ENCODE results near the gene GDPD5.

GDPD5 gene

DNA sequence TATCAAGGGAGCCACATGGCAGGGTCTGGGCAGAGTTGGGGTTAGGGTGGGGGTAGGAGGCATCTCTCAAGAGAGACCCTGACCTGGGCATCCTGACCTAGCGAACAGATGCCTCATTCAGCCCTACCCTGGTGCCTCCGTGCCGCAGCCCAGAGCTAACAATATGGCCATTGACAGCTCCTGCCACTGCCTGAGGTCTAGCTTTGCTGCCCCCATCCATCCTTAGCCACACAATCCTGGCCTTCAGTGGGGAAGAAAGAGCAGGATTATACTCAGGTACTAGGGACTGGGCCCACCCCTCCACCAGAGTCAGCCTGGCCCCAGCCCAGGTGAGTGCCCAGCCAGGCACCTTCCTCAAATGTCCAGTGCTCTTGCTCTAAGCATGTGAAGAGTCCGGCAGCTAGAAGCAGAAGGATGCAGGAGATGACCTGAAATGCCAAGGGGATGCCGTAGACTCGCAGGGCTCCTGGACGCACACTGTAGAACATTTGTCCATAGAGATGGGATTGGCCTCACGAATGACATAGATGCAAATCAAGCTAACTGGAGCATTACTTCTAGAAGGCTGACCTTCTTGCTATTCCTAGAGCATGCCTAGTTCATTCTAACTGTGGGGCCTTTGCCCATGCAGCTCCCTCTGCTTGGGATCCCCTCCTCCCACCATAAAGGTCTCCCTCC lies 23.0 kb upstream of the GDPD5 start:
- peaks cover 2% of the 10 kb centered on the region for H3K4me1 Mint-ChIP-seq (ENCODE audit: low read depth)
- H3K36me3 Mint-ChIP-seq (ENCODE audit: low read depth), result no peaks in the 10 kb centered on the region
- H3K4me3 Mint-ChIP-seq, result no peak overlapping the region
- H3K27me3 Mint-ChIP-seq (ENCODE audit: low read depth), result peaks cover 4% of the 10 kb centered on the region
- no peaks in the 10 kb centered on the region for H3K9me3 Mint-ChIP-seq
- no peak overlapping the region for H3K27ac Mint-ChIP-seq

GRCh38 chr11:75547617-75548058 lies 21.9 kb upstream of the GDPD5 start:
- Mint-ChIP-seq H3K4me3 (no peak overlapping the region), H3K27ac (no peak overlapping the region), H3K36me3 (ENCODE audit: low read depth) (no peaks in the 10 kb centered on the region), H3K4me1 (ENCODE audit: low read depth) (peaks cover 2% of the 10 kb centered on the region), H3K9me3 (no peaks in the 10 kb centered on the region), H3K27me3 (ENCODE audit: low read depth) (peaks cover 4% of the 10 kb centered on the region)

DNA sequence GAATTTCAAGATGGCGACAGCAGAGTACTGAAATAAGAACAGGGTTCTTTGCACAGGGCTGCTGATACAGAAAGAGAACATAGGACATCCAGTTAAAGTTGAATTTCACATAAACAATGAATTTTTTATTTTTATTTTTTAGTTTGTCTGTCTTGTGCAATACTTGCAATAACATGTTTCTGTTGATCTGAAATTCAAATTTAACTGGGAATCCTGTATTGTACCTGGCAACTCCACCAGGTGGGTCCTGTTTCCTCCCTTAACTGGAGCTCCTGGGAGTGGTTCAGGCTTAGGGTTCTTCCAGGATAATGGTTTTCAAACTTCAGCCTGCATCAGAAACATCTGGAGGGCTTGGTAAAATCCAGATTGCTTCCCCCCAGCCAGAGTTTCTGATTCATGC lies 21.4 kb upstream of the GDPD5 start:
- H3K4me1 Mint-ChIP-seq (ENCODE audit: low read depth), result peaks cover 2% of the 10 kb centered on the region
- H3K27ac Mint-ChIP-seq, result no peak overlapping the region
- H3K36me3 Mint-ChIP-seq (ENCODE audit: low read depth), result no peaks in the 10 kb centered on the region

DNA sequence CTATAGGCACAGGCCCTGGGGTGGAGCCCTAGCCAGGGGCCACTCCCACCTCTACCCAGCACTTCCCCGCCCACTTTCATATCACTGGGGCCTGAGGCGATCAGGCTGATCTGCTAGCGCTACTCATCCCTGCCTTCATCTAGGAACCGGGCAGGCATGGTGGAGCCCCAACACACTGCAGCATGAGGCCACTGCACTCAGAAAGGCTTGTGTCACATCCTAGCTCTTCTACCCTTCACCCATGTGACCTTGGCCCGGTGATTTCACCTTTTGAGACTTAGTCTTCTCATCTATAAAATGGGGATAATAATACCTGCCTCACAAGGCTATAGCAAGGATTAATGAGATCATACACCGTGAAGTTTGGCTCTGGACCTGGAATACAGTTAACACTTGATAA lies 18.1 kb upstream of the GDPD5 start:
- Mint-ChIP-seq H3K4me1 (ENCODE audit: low read depth) (no peaks in the 10 kb centered on the region), H3K27me3 (ENCODE audit: low read depth) (peaks cover 4% of the 10 kb centered on the region), H3K27ac (no peak overlapping the region), H3K36me3 (ENCODE audit: low read depth) (no peaks in the 10 kb centered on the region), H3K4me3 (no peak overlapping the region), H3K9me3 (no peaks in the 10 kb centered on the region)

More for the DNA sequence above, 21.4 kb upstream of the GDPD5 start:
- Mint-ChIP-seq H3K9me3 (no peaks in the 10 kb centered on the region), H3K27me3 (ENCODE audit: low read depth) (peaks cover 4% of the 10 kb centered on the region), H3K4me3 (no peak overlapping the region)

DNA sequence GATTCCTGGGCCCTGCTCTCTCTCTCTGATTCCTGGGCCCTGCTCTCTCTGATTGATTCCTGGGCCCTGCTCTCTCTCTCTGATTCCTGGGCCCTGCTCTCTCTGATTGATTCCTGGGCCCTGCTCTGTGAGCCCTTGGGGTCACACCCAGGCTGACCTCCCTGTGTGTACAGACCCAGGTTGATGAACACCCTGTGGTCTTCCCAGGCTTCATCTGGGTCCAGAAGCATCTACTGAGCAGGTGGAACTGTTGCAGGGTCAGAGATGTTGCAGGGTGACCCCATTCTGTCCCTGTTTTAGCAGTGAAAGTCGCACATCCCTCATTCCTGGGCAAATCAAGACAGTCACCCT lies 16.3 kb upstream of the GDPD5 start:
- H3K27ac Mint-ChIP-seq, result no peak overlapping the region
- H3K9me3 Mint-ChIP-seq, result no peaks in the 10 kb centered on the region
- H3K4me3 Mint-ChIP-seq, result no peak overlapping the region
- H3K36me3 Mint-ChIP-seq (ENCODE audit: low read depth), result no peaks in the 10 kb centered on the region
- H3K4me1 Mint-ChIP-seq (ENCODE audit: low read depth), result peaks cover 16% of the 10 kb centered on the region
- H3K27me3 Mint-ChIP-seq (ENCODE audit: low read depth), result peaks cover 4% of the 10 kb centered on the region

- H3K4me3 Mint-ChIP-seq, result no peak overlapping the region
- peaks cover 4% of the 10 kb centered on the region for H3K27me3 Mint-ChIP-seq (ENCODE audit: low read depth)
- H3K4me1 Mint-ChIP-seq (ENCODE audit: low read depth), result peaks cover 22% of the 10 kb centered on the region
- H3K36me3 Mint-ChIP-seq (ENCODE audit: low read depth), result no peaks in the 10 kb centered on the region
- no peak overlapping the region for H3K27ac Mint-ChIP-seq
- no peaks in the 10 kb centered on the region for H3K9me3 Mint-ChIP-seq
Observed at GRCh38 chr11:75541193-75542087, 15.7 kb upstream of the GDPD5 start.

DNA sequence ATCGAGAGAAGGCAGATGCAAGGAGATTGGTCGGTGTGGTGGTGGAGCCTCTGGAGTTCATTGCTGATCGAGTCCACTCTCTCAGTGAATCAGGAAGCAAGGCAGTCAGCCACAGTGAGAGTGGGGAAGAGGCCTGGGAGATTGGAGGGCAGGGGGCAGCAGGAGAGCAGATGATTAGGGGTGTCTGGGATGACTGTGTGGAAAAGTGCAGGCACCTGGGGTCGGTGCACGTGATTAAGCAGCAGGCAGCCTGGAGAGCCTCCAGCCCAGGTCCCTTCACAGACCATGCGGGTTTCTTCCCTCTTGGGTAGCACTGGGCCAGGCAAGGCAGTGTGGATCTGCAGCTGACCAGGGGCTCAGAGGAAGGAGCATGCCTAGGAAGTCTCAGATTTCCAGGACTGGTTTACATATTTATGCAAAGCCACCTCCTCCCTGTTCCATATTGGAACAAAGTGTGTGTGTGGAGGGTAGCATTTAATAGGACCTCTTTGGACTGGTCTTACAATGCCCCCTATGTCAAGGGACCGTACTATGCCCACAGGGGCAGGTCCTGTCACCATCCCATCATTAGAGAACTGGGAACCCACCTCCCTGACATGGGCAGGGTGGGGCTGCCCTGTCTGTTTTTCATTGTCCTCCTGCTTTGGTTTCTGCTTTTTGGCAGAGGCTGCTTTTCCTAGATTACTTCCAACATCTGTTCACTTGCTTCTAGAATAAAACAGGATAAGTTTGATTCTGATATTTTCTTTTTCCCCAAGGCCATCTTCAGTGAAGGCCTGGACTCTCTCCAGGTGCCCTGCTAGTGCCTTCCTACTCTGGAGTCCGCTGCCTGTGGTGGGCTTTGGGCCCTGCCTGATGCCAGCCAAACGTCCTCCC lies 14.0 kb upstream of the GDPD5 start:
- Mint-ChIP-seq H3K9me3 (no peaks in the 10 kb centered on the region), H3K4me1 (ENCODE audit: low read depth) (peaks cover 33% of the 10 kb centered on the region), H3K27me3 (ENCODE audit: low read depth) (no peaks in the 10 kb centered on the region), H3K36me3 (ENCODE audit: low read depth) (no peaks in the 10 kb centered on the region), H3K4me3 (no peak overlapping the region), H3K27ac (no peak overlapping the region)

- Mint-ChIP-seq H3K27me3 (ENCODE audit: low read depth) (no peaks in the 10 kb centered on the region), H3K4me3 (no peak overlapping the region), H3K9me3 (no peaks in the 10 kb centered on the region), H3K4me1 (ENCODE audit: low read depth) (peaks cover 41% of the 10 kb centered on the region), H3K27ac (peak overlapping the region; percentile 74), H3K36me3 (ENCODE audit: low read depth) (no peaks in the 10 kb centered on the region)
Observed at GRCh38 chr11:75538150-75538942, 12.6 kb upstream of the GDPD5 start.

- no peaks in the 10 kb centered on the region for H3K27me3 Mint-ChIP-seq (ENCODE audit: low read depth)
- H3K36me3 Mint-ChIP-seq (ENCODE audit: low read depth), result no peaks in the 10 kb centered on the region
- H3K4me3 Mint-ChIP-seq, result no peak overlapping the region
- H3K27ac Mint-ChIP-seq, result peak overlapping the region; percentile 74
- peaks cover 41% of the 10 kb centered on the region for H3K4me1 Mint-ChIP-seq (ENCODE audit: low read depth)
- no peaks in the 10 kb centered on the region for H3K9me3 Mint-ChIP-seq
Observed at GRCh38 chr11:75537740-75538139, 12.0 kb upstream of the GDPD5 start.

GRCh38 chr11:75536786-75537641 lies 11.3 kb upstream of the GDPD5 start:
- peak overlapping the region; percentile 43 for H3K4me3 Mint-ChIP-seq
- peak overlapping the region; percentile 74 for H3K27ac Mint-ChIP-seq

DNA sequence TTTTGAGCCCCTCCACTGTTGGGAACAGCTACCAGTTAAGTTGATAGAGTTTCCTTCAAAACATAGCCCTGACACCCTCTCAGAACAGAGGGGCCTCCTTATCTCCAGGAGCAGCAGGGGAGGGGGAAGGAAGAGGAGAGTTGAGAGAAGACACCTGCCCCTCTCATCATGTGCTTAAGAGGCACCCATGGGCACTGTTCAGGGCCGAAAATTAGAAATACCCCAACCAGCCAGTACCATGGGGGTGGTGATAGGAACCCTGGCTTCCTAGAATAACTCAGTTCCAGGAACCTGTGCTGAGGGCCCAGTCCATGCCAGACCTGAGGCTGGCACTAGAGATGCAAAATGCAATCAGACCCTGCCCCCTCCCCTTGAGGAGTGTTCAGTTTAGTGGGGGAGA lies 9.3 kb upstream of the GDPD5 start:
- no peaks in the 10 kb centered on the region for H3K9me3 Mint-ChIP-seq
- peaks cover 60% of the 10 kb centered on the region for H3K4me1 Mint-ChIP-seq (ENCODE audit: low read depth)
- H3K27ac Mint-ChIP-seq, result no peak overlapping the region
- no peaks in the 10 kb centered on the region for H3K36me3 Mint-ChIP-seq (ENCODE audit: low read depth)
- no peaks in the 10 kb centered on the region for H3K27me3 Mint-ChIP-seq (ENCODE audit: low read depth)
- H3K4me3 Mint-ChIP-seq, result no peak overlapping the region

More at GRCh38 chr11:75536786-75537641, 11.3 kb upstream of the GDPD5 start:
- no peaks in the 10 kb centered on the region for H3K9me3 Mint-ChIP-seq
- H3K27me3 Mint-ChIP-seq (ENCODE audit: low read depth), result no peaks in the 10 kb centered on the region
- no peaks in the 10 kb centered on the region for H3K36me3 Mint-ChIP-seq (ENCODE audit: low read depth)
- H3K4me1 Mint-ChIP-seq (ENCODE audit: low read depth), result peaks cover 45% of the 10 kb centered on the region

- no peak overlapping the region for H3K4me3 Mint-ChIP-seq
- H3K27me3 Mint-ChIP-seq (ENCODE audit: low read depth), result no peaks in the 10 kb centered on the region
- peak overlapping the region; percentile 5 for H3K27ac Mint-ChIP-seq
- peaks cover 60% of the 10 kb centered on the region for H3K4me1 Mint-ChIP-seq (ENCODE audit: low read depth)
- H3K36me3 Mint-ChIP-seq (ENCODE audit: low read depth), result no peaks in the 10 kb centered on the region
- H3K9me3 Mint-ChIP-seq, result no peaks in the 10 kb centered on the region
Observed at GRCh38 chr11:75534259-75535069, 8.7 kb upstream of the GDPD5 start.

All from T-helper 1 cell treated with Interleukin-12 subunit alpha and Interleukin-12 subunit beta and Interleukin-4 antibody, amounts not matched to agents 30 μg/mL and 1 μg/mL, for 36 hours (primary cell).